Measurements from ENCODE around the gene MINDY2. TPM values are rescaled to one million over a fixed set of nuclear protein-coding genes. Genes with fewer than 3 reads are reported as not detected.
"Not testable (repeated sequence)": the region's sequence is repeated elsewhere in the genome, so short reads cannot be mapped to it uniquely, and the experiment has no call there.

MINDY2 gene
- total RNA-seq, 4 donors from 2014 or later: 27.1 to 31.3 (median 28.2) TPM

DNA sequence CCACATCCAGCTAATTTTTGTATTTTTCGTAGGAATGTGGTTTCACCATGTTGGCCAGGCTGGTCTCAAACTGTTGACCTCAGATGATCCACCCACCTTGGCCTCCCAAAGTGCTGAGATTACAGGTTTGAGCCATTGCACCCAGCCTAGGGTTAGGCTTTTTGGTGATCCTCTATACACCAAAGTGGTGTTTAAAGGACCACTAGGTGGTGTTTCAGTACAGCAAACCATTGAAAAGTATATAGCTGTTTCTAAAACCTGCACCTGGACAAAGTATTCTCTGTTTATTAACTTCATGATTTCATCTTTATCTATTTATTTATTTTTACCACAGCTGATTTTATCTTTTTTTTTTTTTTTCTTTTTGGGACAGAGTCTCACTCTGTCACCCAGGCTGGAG is 68.4 kb downstream of the MINDY2 start:
- intact Hi-C loops (cut with DNase I): no loop called here
- no peak for DNase-seq

DNA sequence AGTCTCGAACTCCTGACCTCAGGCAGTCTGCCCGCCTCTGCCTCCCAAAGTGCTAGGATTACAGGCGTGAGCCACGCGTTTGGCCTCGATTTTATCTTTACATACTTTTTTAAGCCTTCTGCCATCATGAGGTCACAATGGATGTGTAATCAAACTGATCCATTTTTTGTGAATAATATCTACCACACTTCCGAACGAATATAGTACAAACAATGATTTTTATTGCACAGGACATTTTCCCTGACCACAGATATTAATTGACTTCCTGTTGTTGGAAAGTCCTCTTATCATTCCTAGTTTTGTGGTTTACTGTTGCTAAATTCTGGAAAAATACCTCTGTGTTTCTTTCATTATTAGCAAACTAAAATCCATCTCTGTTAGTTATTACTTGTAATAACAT is 68.9 kb downstream of the MINDY2 start:
- TF ChIP-seq, protein P1, sequence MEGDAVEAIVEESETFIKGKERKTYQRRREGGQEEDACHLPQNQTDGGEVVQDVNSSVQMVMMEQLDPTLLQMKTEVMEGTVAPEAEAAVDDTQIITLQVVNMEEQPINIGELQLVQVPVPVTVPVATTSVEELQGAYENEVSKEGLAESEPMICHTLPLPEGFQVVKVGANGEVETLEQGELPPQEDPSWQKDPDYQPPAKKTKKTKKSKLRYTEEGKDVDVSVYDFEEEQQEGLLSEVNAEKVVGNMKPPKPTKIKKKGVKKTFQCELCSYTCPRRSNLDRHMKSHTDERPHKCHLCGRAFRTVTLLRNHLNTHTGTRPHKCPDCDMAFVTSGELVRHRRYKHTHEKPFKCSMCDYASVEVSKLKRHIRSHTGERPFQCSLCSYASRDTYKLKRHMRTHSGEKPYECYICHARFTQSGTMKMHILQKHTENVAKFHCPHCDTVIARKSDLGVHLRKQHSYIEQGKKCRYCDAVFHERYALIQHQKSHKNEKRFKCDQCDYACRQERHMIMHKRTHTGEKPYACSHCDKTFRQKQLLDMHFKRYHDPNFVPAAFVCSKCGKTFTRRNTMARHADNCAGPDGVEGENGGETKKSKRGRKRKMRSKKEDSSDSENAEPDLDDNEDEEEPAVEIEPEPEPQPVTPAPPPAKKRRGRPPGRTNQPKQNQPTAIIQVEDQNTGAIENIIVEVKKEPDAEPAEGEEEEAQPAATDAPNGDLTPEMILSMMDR (IDR thresholded peaks at IDR 0.05): no peak
- no peak for TF ChIP-seq POLR2A (IDR thresholded peaks at IDR 0.05)
- Histone ChIP-seq H3K27me3 (no peaks in the 10 kb centered on the region), H3K4me3 (replicated peaks in 1 of 3) (no peak overlapping the region), H3K36me3 (no peaks in the 10 kb centered on the region), H3K27ac (no peak overlapping the region), H3K9me3 (no peaks in the 10 kb centered on the region), H3K4me1 (peaks cover 0 to 5% of the 10 kb centered on the region in 2 donors)
- DNase-seq: no peak
- WGBS, 2 donors: 90 to 95% methylated on average over 8 of the region's 8 CpGs
- intact Hi-C loops (cut with DNase I): no loop called here

More for the DNA sequence above, 68.4 kb downstream of the MINDY2 start:
- H3K9me3 ChIP-seq: no peaks in the 10 kb centered on the region
- no peaks in the 10 kb centered on the region for H3K27me3 ChIP-seq
- peaks cover 0 to 5% of the 10 kb centered on the region in 2 donors for H3K4me1 ChIP-seq
- H3K36me3 ChIP-seq: no peaks in the 10 kb centered on the region
- H3K4me3 ChIP-seq (replicated peaks in 1 of 3): no peak overlapping the region
- 80 to 100% methylated on average over 1 of the region's 1 CpG for WGBS, 2 donors
- TF ChIP-seq POLR2A (IDR thresholded peaks at IDR 0.05): no peak
- TF ChIP-seq, protein P1 (IDR thresholded peaks at IDR 0.05): peak in 1 of 6 experiments; percentile 4
- H3K27ac ChIP-seq: no peak overlapping the region

DNA sequence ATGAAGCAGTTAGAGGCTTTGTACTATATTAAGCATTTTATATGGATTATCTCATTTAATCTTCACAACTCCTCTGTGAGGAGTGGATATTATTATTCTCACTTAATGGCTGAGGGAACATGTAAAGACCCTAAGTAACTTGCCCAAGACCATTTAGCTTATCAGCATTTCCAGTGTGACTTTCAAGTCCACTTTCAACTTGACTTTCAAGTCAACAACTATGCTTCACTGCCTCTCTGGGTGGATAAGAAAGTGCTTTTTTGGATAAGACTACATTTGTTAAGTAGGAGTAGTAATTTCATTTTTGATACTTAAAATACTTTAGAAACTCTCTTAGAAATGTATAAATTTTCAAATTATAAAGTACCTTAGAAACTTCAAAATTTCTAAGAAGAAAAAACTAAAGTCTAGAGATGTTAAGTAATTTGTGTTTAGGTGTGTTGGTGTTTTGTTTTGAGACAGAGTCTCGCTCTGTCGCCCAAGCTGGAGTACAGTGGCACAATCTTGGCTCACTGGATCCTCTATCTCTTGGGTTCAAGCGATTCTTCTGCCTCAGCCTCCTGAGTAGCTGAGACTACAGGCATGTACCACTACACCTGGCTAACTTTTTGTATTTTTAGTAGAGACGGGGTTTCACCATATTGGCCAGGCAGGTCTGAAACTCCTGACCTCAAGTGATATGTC is 71.8 kb downstream of the MINDY2 start:
- Histone ChIP-seq H3K27ac (peak overlapping the region in 1 of 3 donors; percentile 24), H3K27me3 (no peaks in the 10 kb centered on the region), H3K4me3 (replicated peaks in 1 of 3) (no peak overlapping the region), H3K4me1 (peaks cover 0 to 5% of the 10 kb centered on the region in 2 donors), H3K36me3 (no peaks in the 10 kb centered on the region), H3K9me3 (no peaks in the 10 kb centered on the region)
- TF ChIP-seq POLR2A (IDR thresholded peaks at IDR 0.05): no peak
- TF ChIP-seq, protein P1 (IDR thresholded peaks at IDR 0.05): no peak
- 69 to 87% methylated on average over 4 of the region's 4 CpGs for WGBS, 2 donors
- no peak for DNase-seq
- intact Hi-C loops (cut with DNase I): no loop called here

DNA sequence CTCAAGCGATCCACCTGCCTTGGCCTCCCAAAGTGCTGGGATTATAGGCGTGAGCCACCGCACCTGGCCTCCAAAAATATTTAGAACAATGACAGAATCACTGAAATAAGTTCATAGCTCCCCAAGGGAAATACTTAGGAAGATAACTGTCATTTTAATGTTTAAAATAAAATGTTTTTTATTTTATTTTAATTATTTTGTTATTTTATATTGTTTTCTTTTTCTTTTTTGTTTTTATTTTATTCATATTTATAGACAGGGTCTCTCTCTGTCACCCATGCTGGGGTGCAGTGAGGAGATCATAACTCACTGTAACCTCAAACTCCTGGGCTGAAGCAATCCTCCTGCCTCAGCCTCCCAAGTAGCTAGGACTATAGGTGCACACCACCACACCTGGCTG is 80.1 kb downstream of the MINDY2 start:
- not testable (repeated sequence) for H3K36me3 ChIP-seq, H3K9me3 ChIP-seq

DNA sequence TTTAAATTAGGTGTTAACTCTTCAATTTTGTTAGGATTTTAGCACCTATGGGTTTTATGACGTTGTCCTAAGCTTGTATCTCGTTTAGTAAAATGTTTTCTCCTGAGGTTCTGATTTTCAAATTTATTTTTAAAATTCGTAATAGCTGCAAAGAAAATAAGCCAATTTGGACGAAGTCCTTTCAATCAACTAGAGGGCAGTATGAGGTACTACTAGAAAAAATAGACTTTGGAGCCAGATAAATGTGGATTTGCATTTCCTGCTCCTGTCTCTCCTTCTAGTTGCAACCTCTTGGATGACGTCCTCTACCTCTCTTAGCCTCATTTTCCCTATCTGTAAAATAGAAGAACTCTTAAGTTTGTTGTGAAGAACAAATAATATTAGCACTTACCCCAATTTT is 81.2 kb downstream of the MINDY2 start:
- TF ChIP-seq, protein P1 (IDR thresholded peaks at IDR 0.05): no peak
- TF ChIP-seq POLR2A (IDR thresholded peaks at IDR 0.05): no peak
- DNase-seq: no peak
- Histone ChIP-seq H3K36me3 (peaks cover 0 to 3% of the 10 kb centered on the region in 2 donors), H3K4me1 (no peaks in the 10 kb centered on the region), H3K27ac (no peak overlapping the region), H3K4me3 (replicated peaks in 1 of 3) (no peak overlapping the region), H3K27me3 (no peaks in the 10 kb centered on the region), H3K9me3 (no peaks in the 10 kb centered on the region)
- 82 to 94% methylated on average over 5 of the region's 5 CpGs for WGBS, 2 donors
- intact Hi-C loops (cut with DNase I): no loop called here

More for the DNA sequence above, 80.1 kb downstream of the MINDY2 start:
- H3K4me1 ChIP-seq; intact Hi-C loops (cut with DNase I); H3K4me3 ChIP-seq (replicated peaks in 1 of 3); DNase-seq; H3K27me3 ChIP-seq; H3K27ac ChIP-seq: not testable (repeated sequence)
- 97 to 98% methylated on average over 3 of the region's 3 CpGs for WGBS, 2 donors
